GM18499 (cell line): Measurements from ENCODE around the gene CACNA1I.

ENCODE experiments used
- ATAC-seq: cut with Tn5 transposase; IDR thresholded peaks from one replicate; pipeline ENCODE4 v1.9.1; 2021; ENCODE audit warnings: moderate number of reproducible peaks; ENCODE audit not compliant: insufficient read depth, unreplicated experiment

Gene CACNA1I

DNA sequence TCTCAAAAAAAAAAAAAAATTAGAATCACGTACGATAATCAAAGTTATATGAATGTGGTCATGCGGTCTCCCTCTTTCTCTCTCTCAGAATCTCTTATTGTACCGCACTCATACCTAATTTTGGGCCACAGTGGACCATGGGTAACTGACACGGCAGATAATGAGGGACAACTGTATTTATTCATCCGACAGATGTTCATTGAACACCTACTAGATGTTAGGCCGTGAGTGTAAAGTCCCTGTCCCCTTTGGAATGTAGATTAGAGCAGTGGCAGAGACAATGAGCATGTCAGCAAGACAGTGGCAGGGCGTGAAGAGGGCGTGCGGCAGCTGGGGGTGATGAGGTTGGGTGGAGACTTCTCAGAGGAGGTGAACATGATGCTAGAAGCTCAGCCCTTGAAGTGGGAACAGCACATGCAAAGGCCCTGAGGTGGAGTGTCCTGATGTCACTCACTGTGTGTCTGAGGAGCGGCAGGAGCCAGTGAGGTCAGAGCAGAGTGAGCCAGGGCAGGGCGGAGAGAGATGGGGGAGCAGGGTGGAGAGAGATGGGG, 25.1 kb downstream of the CACNA1I start:
- ATAC-seq: no peak

DNA sequence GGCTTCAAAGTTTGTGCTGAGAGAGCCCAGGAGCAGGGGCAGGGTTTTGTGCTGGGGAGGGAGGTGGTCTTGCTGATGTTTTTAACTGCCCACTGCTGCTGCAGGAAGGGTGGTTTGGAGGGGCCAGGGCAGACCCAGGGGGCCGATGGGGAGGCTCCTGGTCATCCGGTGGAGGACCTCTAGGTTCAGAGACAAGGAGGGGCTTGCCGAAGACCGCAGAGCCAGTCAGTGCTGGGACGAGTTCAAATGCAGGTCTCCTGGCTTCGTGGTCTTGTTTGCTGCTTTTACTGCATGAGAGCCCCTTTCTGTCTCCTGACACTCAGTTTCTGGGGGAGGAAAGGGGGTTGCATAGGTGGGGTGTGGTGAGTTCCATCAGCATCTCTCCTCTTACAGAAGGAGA, 26.0 kb downstream of the CACNA1I start:
- ATAC-seq: no peak

DNA sequence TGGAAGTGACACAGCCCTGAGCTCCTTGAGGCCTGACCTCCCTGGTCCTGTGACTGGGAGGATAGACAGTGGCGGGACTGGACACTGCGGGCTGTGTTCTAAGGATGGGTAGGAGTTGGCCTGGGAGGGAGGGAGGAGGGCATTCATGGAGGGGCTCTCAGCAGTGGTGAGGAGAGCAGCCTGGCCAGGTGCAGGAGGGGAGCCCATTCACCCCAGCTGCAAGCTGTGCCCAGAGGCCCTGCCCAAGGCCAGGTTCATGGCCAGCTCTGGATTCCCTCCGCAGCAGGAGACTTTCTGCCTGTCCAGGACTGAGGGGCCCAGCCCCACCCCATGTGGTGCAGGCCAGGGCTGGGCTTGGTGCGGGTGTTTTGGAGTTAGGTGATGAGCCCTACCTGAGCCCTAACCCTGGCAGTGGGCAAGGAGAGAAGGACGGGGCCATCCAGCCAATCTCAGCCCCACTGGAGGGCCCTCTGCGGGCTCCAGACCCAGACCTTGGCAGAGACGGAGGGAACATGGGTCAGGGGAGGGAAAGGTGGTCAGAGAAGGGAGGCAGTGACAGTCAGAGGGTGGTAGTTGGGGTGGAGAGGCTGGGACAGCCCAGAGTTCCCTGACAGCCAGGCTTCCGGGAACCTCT, 26.8 kb downstream of the CACNA1I start:
- no peak for ATAC-seq

DNA sequence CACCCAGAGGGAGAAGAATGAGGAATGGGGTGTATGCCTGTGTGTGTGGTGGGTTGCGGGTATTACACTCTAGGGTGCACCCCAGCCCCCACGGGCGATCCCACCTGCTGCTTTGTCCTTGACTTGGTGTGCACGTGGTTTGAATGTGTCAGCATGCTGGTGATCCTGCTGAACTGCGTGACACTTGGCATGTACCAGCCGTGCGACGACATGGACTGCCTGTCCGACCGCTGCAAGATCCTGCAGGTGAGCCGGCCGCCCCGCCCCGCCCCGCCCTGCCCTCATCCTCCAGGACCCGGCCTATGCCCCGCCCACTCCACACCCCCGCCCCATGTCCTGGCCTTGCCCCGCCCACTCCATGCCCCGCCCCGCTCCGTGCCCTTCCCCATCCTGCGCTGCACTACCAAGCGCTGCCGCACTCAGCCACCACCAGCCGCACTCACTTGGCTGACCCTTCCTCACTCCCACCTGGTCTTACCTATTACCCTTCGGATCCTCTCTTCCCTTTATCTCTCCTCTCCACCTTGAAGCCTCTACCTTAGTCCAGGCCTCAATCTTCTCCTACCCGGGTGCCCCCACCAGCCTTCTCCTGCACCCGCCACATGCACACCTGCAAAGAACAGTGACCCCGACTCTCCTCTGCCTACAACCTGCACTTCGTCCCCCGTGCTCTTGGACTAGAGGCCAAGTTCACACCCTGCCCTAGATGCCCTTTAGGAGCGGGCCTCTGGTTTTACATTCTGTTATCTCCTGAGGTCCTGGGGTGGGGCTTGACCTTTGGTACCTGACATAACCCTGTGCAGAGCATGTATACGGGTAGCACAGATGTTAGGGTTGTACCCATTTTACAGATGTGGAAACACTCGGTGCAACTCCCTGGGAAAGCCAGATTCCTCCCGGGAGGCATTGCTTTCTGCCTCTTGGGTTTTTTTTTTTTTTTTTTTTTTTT, 27.7 kb downstream of the CACNA1I start:
- ATAC-seq: no peak

DNA sequence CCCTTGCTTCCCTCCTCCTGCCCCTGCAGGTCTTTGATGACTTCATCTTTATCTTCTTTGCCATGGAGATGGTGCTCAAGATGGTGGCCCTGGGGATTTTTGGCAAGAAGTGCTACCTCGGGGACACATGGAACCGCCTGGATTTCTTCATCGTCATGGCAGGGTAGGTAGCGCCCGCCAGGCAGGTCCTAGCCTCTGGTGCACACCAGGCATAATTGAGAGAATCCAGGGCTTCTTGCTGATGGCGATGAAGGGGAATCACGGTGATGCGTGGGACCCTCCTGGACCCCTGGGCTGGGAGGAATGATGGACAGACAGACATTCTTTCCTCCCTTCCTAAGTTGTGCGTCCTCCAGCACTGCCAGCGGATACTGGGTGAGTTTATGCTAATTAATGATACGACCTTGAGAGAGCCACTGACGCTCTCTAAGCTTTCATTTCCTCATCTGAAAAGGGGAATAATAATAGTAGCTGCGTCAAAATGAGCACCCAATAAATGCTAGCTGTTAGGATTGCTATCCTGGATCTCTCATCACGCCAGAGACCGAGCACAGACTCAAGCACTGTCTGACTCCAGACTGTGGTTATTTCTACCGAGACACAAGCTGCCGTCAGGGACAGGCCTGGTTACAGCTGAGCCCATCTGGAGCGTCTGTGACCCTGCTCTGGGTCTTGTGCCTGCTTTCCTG, 30.1 kb downstream of the CACNA1I start:
- no peak for ATAC-seq

DNA sequence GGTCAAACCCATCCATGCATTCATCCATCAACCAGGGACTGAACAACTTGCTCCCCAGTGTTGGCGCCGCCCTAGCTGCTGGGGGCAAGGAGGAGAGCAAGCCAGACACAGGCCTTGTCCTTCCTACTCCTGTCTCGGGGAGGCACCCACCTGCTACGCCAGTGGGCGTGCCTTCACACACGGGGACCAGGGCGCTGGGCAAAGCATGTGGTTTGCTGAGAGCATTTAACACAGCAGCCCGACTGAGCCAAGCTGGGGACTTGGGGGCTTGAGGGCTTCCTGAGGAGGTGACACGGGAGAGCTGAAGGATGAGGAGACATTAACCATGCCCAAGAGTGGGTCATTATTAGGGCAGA, 30.6 kb downstream of the CACNA1I start:
- ATAC-seq: no peak

DNA sequence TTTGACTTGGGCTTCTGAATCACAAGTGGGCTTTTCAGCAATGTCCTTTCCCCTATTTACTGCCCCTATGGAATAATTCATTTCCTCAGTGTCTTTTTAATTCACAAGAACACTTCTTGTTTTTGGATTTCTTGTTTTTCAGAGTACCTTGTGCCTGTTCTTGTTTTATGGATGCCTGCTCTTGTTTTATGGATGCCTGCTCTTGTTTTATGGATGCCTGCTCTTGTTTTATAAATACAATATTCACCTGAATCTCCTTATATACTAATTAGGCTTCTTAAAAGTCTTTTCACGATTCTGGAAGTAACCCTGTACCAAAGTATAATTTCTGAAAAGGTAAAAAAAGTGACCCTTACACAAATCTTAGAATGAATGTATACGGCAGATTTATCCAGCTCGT, 32.8 kb downstream of the CACNA1I start:
- no peak for ATAC-seq

DNA sequence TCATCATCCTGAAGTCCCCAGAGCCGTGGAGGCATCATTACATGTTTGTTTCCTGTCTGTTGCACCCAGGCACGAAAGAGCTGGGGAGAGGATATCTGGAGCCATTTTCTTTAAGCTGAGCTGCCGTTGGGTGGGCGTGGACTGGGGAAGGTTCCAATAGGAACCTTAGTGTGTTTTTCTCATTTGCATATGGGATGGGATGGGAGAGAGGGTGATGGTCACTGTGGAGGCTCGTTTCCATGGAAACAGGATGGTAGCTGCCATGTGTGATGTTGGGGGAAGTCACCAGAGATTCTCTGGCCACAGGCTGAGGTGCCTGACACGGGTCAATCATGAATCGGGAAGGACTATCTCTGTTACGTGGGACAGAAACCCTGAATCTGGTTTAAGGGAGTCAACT, 39.7 kb downstream of the CACNA1I start:
- no peak for ATAC-seq

DNA sequence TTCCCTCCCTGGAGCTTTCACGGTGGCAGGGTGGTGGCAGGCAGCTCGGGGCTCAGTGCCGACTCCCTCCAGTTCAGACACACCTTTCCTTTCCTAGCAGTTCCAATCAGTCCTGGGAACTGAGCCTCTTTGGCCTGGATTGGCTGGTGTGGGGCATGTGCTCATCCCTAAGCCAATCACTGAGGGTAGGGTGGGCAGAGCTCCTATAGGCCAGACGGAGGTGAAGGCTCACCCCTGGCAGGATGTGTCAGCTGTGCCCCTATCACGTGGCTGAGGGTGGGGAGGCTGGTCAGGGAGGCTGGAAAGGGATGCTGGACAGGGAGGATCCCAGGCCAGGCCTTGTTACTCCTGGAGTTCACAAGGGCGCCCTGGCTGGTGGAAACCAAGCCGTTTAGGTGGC, 40.2 kb downstream of the CACNA1I start:
- no peak for ATAC-seq

DNA sequence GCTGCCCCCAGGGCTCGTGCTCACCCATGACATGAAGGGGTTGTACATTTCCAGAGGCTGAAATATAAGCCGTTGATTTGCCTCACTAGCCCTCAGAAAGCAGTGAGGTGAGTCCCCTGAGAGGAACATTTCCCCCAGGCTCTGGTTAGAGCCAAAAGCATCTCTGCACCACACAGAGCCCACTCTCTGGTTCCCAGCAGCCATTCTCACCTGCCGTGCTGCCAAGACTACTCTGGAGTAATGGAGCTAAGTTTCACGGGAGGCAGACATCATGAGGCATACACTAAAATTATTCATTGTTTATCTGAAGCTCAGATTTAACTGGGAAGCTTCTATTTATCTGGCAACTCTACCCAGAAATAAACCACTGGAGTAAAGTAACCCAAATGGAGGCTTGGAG, 40.8 kb downstream of the CACNA1I start:
- ATAC-seq: no peak

DNA sequence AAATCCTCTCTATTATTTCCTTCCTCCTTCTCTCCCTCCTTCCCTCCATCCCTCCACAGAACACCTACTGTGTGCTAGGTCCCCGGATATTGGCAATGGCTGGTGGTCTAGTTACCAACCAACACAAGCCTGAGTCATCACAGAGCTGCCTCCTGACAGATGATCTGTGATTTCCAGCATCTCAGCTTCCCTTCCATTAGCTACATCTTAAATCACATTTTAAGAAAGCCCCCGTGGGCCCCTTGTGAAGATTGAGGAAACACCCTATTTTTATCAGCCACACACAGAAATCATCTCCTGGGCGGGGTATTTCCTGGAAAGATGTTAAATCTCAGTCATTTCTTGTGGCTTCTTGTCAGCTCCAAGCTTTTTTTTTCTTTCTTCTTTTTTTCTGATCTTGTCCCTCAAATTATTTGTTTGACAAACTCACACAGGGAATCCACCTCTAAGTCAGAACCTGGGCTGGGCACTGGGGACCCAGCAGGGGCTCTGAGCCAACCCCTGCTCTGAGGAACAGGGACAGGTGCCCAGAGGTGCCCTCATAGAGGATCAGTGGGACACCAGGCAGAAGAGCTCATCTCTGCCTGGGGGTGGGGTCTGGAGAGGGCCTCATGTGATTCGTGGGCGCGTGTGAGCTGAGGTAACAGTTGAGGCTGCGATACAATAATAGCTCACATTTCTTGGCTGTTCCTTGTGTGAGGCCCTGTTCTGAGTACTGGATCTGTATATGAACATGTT, 42.4 kb downstream of the CACNA1I start:
- ATAC-seq: no peak

DNA sequence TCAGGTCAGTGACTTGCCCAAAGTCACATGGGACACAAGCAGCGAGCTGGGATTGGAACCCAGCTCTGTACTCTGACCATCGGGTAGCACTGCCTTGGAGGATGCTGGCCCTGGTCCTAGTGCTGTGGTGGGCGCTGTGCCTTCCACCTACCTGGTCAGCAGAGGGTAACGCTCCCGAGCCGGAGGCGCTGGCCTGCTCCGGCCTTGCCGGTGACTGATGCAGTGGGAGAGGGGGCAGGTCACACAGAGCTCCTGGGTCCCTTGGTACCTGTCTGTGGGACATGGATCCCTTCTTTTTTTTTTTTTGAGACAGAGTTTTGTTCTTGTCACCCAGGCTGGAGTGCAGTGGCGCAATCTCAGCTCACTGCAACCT, 43.0 kb downstream of the CACNA1I start:
- no peak for ATAC-seq

DNA sequence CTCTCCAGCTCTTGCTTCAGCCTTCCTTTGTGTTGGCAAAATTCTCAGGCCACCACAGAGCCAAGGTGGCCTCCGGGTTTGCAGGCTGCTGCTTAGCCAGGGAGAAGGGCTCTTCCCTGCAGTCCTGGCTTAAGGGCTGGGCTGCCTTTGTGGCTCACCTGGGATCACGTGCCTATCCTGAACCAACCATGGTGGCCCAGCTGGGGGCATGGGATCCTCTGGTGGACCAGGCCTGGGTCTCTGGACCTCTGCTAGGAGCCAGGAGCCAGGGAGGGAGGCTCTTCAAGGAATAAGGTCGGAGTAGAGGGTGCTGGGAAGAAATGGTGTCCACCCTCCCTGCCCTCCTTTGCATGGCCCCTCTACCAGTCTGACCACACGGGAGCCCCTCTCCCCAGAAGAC, 43.9 kb downstream of the CACNA1I start:
- no peak for ATAC-seq

DNA sequence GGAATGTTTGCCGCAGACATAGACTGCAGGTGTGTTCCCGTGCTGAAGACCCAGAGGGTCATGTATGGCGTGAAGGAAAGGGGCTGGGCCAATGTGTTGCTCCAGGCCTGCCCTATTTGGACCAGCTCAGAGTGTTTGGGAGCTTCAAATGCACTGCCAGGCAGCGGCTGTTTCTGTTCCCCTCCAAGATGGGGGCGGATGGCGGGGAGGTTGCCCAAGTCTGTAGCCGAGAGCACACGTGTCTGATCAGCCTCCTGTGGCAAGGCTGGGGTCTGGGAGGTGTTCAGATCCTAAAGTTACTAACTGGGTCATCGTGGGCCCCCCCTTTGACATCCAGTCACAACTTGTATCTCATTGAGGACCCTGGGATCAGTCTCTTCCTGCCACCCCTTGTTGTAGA, 45.5 kb downstream of the CACNA1I start:
- ATAC-seq: no peak

DNA sequence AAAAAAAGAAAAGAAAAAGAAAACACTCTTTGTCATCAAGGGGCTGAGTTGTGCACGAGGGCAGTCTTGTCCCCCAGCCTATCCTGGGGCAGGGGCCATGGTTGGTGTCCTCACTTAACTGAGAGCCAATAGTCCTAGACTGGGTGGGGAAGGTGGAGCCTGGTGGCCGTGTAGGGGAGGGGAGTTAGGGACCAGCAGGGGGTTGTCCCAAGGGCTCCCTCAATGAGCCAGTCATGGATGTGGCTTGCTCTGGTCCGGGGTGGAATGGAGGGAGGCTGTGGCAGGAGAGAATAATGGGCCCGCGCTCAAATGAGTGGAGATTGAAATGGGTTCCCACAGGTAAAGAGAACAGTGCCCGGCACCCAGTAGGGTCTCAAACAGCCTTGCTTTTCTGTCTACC, 46.2 kb downstream of the CACNA1I start:
- ATAC-seq: no peak

DNA sequence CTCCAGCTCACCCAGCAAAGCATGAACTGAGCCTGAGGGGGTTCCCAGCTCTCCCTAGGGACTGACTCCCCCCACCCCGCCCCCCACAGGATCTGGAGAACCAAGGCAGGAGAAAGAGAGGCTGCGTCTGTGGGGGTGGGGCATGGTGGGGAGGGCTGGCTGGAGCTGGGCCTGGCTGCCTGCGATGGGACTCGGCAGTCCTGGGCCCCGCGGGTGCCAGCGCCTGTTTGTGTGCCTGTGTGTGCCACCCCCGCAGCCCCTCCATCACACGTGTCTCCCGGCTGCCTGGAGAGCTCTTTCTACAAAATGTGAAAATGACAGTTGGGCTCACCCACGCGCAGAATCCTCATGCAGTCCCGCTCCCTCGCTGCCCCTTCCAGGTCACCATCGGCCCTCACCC, 46.8 kb downstream of the CACNA1I start:
- ATAC-seq: no peak

DNA sequence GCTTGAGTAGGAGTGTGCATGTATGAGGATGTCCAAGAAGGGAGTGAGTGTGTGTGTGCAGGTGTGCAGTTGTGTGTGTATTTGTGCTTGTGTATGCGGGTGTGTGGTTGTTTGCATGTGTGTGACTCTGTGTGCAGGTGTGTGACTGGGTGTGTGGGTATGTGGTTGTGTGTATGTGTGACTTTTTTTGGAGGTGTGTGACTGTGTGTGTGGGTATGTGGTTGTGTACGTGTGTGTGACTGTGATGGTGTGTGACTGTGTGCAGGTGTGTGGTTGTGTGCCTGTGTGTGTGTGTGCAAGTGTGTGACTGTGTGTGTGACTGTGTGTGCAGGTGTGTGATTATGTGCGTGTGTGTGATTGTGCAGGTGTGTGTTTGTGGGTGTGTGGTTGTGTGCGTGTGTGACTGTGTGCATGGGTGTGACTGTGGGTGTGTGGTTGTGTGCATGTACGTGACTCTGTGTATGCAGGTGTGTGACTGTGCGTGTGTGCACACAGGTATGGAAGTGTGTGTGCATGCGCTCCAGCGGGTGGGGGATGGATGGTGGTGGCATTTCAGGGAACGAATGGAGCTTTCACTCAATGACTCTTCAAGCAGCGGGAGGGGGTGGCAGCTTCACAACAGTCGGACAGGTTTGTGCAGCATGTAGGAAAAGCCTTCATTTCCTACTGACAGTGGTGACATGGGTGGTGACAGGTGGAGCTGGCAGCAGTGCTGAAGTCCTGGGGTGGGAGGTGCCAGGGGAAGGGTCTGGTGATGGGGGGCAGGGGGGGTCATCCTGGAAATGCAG, 47.6 kb downstream of the CACNA1I start:
- ATAC-seq: no peak

DNA sequence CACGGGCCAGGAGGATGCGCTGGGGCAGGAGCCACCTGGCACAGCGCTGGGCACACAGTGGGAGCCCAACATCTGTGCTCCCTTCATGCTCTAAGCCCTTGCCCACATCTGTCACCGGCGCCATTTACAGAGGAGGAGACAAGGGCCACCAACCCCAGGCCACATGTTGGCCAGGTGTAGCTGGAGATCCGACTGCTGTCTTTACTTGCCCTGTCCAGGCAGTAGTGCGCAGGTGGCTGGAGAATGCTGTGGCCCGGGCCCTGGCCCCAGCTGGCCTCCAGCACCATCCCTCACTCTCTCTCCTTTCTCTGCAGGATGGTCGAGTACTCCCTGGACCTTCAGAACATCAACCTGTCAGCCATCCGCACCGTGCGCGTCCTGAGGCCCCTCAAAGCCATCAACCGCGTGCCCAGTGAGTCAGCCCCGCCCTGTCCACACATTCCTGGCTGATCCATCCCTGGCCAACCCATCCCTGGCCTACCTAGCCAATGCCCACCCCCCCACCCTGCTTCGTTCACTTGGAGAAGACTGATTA, 48.5 kb downstream of the CACNA1I start:
- no peak for ATAC-seq

DNA sequence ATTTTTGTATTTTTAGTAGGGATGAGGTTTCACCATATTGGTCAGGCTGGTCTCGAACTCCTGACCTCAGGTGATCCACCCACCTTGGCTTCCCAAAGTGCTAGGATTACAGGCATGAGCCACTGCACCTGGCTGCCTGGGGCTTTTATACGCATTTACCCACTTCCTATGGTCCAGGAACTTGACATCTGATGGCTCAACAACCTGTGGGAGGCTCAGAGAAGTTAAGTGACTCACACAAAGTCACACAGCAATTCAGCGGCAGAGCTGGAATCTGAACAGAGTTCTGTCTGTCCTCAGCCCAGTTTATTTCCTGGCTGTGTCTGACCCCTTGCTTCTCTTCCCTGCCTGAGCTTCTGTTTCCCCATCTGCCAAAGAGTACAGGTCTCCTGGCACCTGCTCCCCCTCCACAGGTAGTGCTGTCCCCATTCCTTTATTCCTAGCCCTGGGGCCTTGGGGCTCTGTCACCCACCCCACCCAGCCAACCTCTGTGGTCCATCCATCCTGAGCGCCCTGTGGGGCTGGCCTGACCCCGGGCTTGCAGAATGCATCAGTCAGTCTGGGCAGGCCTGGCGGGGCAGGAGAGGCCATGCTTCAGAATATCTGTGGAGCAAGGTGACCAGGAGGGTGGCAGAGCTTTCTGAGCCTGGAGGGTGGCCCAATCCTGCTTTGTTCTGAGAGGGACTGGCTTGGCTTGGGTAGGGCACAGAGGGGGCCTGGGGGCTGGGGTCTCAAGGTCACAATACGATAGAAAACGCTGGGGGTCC, 50.6 kb downstream of the CACNA1I start:
- no peak for ATAC-seq
